Measurements from ENCODE around the gene CNBP.

DNA sequence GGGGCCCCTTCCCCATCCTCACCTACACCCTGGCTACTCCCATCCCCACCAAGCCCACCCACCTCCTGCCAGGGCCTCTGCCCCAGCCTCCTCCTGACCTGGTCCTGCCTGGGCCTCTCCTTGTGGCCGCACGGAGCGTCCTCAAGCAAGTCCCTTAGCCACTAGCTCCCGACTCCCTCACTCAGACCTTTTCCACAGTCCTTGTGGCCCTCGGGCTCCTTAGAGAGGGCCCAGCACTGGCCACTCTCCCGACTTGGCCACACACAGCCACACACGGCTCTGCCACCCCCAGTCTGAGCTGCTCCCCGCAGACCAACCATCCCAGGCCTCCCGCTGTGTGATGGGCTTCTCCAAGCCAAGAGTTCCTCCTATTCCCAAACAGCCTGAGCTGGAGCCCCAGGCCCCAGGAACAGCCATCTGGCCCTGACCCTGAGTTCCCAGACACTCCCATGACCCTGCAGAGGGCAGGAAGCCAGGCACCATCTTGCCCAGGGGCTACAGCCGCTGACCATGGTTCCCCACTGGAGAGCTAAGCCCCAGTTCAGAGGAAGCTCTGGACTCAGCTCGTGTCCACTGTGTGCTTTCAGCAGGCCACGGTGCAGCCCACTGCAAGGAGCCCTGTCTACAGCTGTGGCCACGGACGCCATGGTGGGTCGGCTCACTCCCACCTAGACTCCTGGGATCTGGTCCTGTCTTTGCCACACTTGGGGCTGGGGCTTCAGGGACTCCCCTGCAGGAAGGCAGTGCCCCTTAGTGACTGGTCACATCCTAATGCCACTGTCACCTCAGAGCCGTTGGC, 55.1 kb downstream of the CNBP start:
- TF ChIP-seq, protein P1, sequence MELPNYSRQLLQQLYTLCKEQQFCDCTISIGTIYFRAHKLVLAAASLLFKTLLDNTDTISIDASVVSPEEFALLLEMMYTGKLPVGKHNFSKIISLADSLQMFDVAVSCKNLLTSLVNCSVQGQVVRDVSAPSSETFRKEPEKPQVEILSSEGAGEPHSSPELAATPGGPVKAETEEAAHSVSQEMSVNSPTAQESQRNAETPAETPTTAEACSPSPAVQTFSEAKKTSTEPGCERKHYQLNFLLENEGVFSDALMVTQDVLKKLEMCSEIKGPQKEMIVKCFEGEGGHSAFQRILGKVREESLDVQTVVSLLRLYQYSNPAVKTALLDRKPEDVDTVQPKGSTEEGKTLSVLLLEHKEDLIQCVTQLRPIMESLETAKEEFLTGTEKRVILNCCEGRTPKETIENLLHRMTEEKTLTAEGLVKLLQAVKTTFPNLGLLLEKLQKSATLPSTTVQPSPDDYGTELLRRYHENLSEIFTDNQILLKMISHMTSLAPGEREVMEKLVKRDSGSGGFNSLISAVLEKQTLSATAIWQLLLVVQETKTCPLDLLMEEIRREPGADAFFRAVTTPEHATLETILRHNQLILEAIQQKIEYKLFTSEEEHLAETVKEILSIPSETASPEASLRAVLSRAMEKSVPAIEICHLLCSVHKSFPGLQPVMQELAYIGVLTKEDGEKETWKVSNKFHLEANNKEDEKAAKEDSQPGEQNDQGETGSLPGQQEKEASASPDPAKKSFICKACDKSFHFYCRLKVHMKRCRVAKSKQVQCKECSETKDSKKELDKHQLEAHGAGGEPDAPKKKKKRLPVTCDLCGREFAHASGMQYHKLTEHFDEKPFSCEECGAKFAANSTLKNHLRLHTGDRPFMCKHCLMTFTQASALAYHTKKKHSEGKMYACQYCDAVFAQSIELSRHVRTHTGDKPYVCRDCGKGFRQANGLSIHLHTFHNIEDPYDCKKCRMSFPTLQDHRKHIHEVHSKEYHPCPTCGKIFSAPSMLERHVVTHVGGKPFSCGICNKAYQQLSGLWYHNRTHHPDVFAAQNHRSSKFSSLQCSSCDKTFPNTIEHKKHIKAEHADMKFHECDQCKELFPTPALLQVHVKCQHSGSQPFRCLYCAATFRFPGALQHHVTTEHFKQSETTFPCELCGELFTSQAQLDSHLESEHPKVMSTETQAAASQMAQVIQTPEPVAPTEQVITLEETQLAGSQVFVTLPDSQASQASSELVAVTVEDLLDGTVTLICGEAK (IDR thresholded peaks at IDR 0.05), result no peak
- TF ChIP-seq, protein P1 (CRISPR knock-in tag; IDR thresholded peaks at IDR 0.05), result no peak
- TF ChIP-seq HDAC6 (IDR thresholded peaks at IDR 0.05; ENCODE audit: low read depth, low read length) (no peak), POLR2AphosphoS5 (IDR thresholded peaks at IDR 0.05; ENCODE audit: low read depth, low read length) (no peak), RXRA (CRISPR knock-in tag; IDR thresholded peaks at IDR 0.05) (no peak), YY1 (IDR thresholded peaks at IDR 0.05; ENCODE audit: insufficient read depth, insufficient replicate concordance, low read depth, low read length) (no peak), FOSL1 (CRISPR knock-in tag; IDR thresholded peaks at IDR 0.05; ENCODE audit: borderline replicate concordance) (no peak), CREB1 (IDR thresholded peaks at IDR 0.05) (no peak), CREB1 (CRISPR knock-in tag; IDR thresholded peaks at IDR 0.05) (no peak)
- TF ChIP-seq, protein P2, sequence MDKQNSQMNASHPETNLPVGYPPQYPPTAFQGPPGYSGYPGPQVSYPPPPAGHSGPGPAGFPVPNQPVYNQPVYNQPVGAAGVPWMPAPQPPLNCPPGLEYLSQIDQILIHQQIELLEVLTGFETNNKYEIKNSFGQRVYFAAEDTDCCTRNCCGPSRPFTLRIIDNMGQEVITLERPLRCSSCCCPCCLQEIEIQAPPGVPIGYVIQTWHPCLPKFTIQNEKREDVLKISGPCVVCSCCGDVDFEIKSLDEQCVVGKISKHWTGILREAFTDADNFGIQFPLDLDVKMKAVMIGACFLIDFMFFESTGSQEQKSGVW (CRISPR knock-in tag; IDR thresholded peaks at IDR 0.05; ENCODE audit: borderline replicate concordance), result no peak
- TF ChIP-seq, protein P3, sequence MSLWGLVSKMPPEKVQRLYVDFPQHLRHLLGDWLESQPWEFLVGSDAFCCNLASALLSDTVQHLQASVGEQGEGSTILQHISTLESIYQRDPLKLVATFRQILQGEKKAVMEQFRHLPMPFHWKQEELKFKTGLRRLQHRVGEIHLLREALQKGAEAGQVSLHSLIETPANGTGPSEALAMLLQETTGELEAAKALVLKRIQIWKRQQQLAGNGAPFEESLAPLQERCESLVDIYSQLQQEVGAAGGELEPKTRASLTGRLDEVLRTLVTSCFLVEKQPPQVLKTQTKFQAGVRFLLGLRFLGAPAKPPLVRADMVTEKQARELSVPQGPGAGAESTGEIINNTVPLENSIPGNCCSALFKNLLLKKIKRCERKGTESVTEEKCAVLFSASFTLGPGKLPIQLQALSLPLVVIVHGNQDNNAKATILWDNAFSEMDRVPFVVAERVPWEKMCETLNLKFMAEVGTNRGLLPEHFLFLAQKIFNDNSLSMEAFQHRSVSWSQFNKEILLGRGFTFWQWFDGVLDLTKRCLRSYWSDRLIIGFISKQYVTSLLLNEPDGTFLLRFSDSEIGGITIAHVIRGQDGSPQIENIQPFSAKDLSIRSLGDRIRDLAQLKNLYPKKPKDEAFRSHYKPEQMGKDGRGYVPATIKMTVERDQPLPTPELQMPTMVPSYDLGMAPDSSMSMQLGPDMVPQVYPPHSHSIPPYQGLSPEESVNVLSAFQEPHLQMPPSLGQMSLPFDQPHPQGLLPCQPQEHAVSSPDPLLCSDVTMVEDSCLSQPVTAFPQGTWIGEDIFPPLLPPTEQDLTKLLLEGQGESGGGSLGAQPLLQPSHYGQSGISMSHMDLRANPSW (CRISPR knock-in tag; IDR thresholded peaks at IDR 0.05; ENCODE audit: borderline replicate concordance), result no peak
- TF ChIP-seq, protein P4, sequence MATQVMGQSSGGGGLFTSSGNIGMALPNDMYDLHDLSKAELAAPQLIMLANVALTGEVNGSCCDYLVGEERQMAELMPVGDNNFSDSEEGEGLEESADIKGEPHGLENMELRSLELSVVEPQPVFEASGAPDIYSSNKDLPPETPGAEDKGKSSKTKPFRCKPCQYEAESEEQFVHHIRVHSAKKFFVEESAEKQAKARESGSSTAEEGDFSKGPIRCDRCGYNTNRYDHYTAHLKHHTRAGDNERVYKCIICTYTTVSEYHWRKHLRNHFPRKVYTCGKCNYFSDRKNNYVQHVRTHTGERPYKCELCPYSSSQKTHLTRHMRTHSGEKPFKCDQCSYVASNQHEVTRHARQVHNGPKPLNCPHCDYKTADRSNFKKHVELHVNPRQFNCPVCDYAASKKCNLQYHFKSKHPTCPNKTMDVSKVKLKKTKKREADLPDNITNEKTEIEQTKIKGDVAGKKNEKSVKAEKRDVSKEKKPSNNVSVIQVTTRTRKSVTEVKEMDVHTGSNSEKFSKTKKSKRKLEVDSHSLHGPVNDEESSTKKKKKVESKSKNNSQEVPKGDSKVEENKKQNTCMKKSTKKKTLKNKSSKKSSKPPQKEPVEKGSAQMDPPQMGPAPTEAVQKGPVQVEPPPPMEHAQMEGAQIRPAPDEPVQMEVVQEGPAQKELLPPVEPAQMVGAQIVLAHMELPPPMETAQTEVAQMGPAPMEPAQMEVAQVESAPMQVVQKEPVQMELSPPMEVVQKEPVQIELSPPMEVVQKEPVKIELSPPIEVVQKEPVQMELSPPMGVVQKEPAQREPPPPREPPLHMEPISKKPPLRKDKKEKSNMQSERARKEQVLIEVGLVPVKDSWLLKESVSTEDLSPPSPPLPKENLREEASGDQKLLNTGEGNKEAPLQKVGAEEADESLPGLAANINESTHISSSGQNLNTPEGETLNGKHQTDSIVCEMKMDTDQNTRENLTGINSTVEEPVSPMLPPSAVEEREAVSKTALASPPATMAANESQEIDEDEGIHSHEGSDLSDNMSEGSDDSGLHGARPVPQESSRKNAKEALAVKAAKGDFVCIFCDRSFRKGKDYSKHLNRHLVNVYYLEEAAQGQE (IDR thresholded peaks at IDR 0.05; ENCODE audit: borderline replicate concordance in 1 of 2, low read depth in 1 of 2, low read length in 2 of 2), result no peak
- TF ChIP-seq, protein P5, sequence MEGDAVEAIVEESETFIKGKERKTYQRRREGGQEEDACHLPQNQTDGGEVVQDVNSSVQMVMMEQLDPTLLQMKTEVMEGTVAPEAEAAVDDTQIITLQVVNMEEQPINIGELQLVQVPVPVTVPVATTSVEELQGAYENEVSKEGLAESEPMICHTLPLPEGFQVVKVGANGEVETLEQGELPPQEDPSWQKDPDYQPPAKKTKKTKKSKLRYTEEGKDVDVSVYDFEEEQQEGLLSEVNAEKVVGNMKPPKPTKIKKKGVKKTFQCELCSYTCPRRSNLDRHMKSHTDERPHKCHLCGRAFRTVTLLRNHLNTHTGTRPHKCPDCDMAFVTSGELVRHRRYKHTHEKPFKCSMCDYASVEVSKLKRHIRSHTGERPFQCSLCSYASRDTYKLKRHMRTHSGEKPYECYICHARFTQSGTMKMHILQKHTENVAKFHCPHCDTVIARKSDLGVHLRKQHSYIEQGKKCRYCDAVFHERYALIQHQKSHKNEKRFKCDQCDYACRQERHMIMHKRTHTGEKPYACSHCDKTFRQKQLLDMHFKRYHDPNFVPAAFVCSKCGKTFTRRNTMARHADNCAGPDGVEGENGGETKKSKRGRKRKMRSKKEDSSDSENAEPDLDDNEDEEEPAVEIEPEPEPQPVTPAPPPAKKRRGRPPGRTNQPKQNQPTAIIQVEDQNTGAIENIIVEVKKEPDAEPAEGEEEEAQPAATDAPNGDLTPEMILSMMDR (CRISPR knock-in tag; IDR thresholded peaks at IDR 0.05), result no peak

All from HepG2 (cell line).